Mammary epithelial cell (primary cell): ENCODE measurements around the gene QRICH1.

Experiments used
- CTCF ChIP-seq, 2 donors: IDR thresholded peaks in 1 of 2; conservative IDR thresholded peaks in 1 of 2; 2 replicates each; pipeline ENCODE4 v1.5.1; 2011 to 2012; ENCODE audit warnings: inconsistent platforms in 2 of 2, low read length in 2 of 2, mild to moderate bottlenecking in 2 of 2, control low read depth in 1 of 2, low read depth in 1 of 2; ENCODE audit not compliant: insufficient read depth in 1 of 2; ENCODE audit errors: extremely low read depth in 1 of 2
- EZH2 ChIP-seq: IDR thresholded peaks from 2 replicates; pipeline ENCODE4 v1.6.1; 2012; ENCODE audit warnings: low read length, inconsistent platforms, borderline replicate concordance

- no peak for TF ChIP-seq CTCF (conservative IDR thresholded peaks at IDR 0.05 in 1 of 2, IDR thresholded peaks at IDR 0.05 in 1 of 2; ENCODE audit: extremely low read depth in 1 of 2, insufficient read depth in 1 of 2, low read depth in 1 of 2, low read length in 2 of 2)
- TF ChIP-seq EZH2 = no peak
These were observed 85.9 kb downstream of the QRICH1 start for GRCh38 chr3:49007771-49008528.
